Left kidney (tissue), 8 donors: ENCODE data around the gene OGN. TPM values are rescaled to one million over a fixed set of nuclear protein-coding genes. Genes with fewer than 3 reads are reported as not detected.
"Not testable (repeated sequence)": the region's sequence is repeated elsewhere in the genome, so short reads cannot be mapped to it uniquely, and the experiment has no call there.

ENCODE experiments used
- DNase-seq: peaks from one replicate; pipeline ENCODE4 v3.0.0-alpha.2; 2013
- long read RNA-seq, 8 donors: transcript quantifications; one replicate each; lab custom pipeline, GENCODE V29; 2026
- polyA plus RNA-seq: library from polyadenylated mRNA; unstranded; fragments of 120-200 nt; gene quantifications from one replicate; pipeline ENCODE4 v1.2.1, GENCODE V29; 2013; ENCODE audit not compliant: insufficient read length

Gene OGN
- 40.2 TPM for polyA plus RNA-seq
- long read RNA-seq, donor 1, transcript OGN-202 (7 exons, 2,743 nt), result major isoform, 5 of 12 reads
- long read RNA-seq, donor 1, partial matches to known transcripts, result 7 of 12 reads
- long read RNA-seq, donor 1, other reads (novel, unspliced or antisense), result 0 of 12 reads
- long read RNA-seq, donor 2, partial matches to known transcripts, result 13 of 17 reads
- long read RNA-seq, donor 2, other reads (novel, unspliced or antisense), result 0 of 17 reads
- long read RNA-seq, donor 3, partial matches to known transcripts, result 0 of 1 reads
- long read RNA-seq, donor 3, other reads (novel, unspliced or antisense), result 0 of 1 reads
- long read RNA-seq, donor 4, partial matches to known transcripts, result 0 of 2 reads
- long read RNA-seq, donor 4, other reads (novel, unspliced or antisense), result 0 of 2 reads
- long read RNA-seq, donor 5, partial matches to known transcripts, result 13 of 17 reads
- long read RNA-seq, donor 5, other reads (novel, unspliced or antisense), result 0 of 17 reads
- long read RNA-seq, donor 6, transcript OGN-202 (7 exons, 2,743 nt), result major isoform, 5 of 14 reads
- long read RNA-seq, donor 6, partial matches to known transcripts, result 9 of 14 reads
- long read RNA-seq, donor 6, other reads (novel, unspliced or antisense), result 0 of 14 reads
- long read RNA-seq, donor 7, transcript OGN-202 (7 exons, 2,743 nt), result major isoform, 6 of 20 reads
- long read RNA-seq, donor 7, partial matches to known transcripts, result 14 of 20 reads
- long read RNA-seq, donor 7, other reads (novel, unspliced or antisense), result 0 of 20 reads
- long read RNA-seq, donor 8, partial matches to known transcripts, result 7 of 9 reads
- long read RNA-seq, donor 8, other reads (novel, unspliced or antisense), result 0 of 9 reads

- no peak for DNase-seq
Measured at GRCh38 chr9:92404042-92404836, at the start of gene OGN. TSS of gene OGN (minus strand) at chr9:92404578. CDS start at chr9:92403407, 1,171 bp downstream.

- DNase-seq, result no peak
Measured at GRCh38 chr9:92446536-92446935, 42.2 kb upstream of the OGN start.

GRCh38 chr9:92444841-92445240, 40.5 kb upstream of the OGN start:
- no peak for DNase-seq

GRCh38 chr9:92440751-92441046, 36.3 kb upstream of the OGN start:
- no peak for DNase-seq

GRCh38 chr9:92439921-92440750, 35.8 kb upstream of the OGN start:
- no peak for DNase-seq

GRCh38 chr9:92438900-92439526, 34.6 kb upstream of the OGN start:
- DNase-seq, result no peak

GRCh38 chr9:92435263-92435662, 30.9 kb upstream of the OGN start:
- DNase-seq, result no peak

- DNase-seq, result no peak
Measured at GRCh38 chr9:92432972-92433548, 28.7 kb upstream of the OGN start.

GRCh38 chr9:92432350-92432749, 28.0 kb upstream of the OGN start:
- DNase-seq, result peak; percentile 31

- DNase-seq, result no peak
Measured at GRCh38 chr9:92429836-92430235, 25.5 kb upstream of the OGN start.

GRCh38 chr9:92426501-92427145, 22.2 kb upstream of the OGN start:
- no peak for DNase-seq

- DNase-seq, result peak; percentile 75
Measured at GRCh38 chr9:92425474-92425873, 21.1 kb upstream of the OGN start.

GRCh38 chr9:92424340-92424739, 20.0 kb upstream of the OGN start, which contains the start of gene OMD:
TSS of gene OMD (minus strand) at chr9:92424471. CDS start at chr9:92417558, 6,913 bp downstream.
- DNase-seq, result no peak

GRCh38 chr9:92423612-92424011, 19.2 kb upstream of the OGN start:
- DNase-seq, result no peak

GRCh38 chr9:92422611-92423338, 18.4 kb upstream of the OGN start:
- DNase-seq, result no peak

- DNase-seq, result no peak
Measured at GRCh38 chr9:92414566-92414965, 10.2 kb upstream of the OGN start.

GRCh38 chr9:92411157-92411556, 6.8 kb upstream of the OGN start:
- DNase-seq, result not testable (repeated sequence)

- no peak for DNase-seq
Measured at GRCh38 chr9:92408747-92409478, 4.5 kb upstream of the OGN start.

- no peak for DNase-seq
Measured at GRCh38 chr9:92407818-92408217, 3.4 kb upstream of the OGN start.
